Right lobe of liver (tissue), 6 donors: ENCODE measurements around the gene PIEZO2. TPM values are rescaled to one million over a fixed set of nuclear protein-coding genes. Genes with fewer than 3 reads are reported as not detected.
A peak's percentile ranks its signal among the peaks of the same experiment; 100 is the strongest.

ENCODE experiments used
- ATAC-seq, 4 donors: fragments of 200-7000 bp; cut with Tn5 transposase; one replicate each; pipeline ENCODE4 v1.9.1; 2020; ENCODE audit warnings: mild to moderate bottlenecking in 4 of 4, moderate library complexity in 4 of 4
- DNase-seq, 3 donors: peaks; one replicate each; pipeline ENCODE4 v3.0.0-alpha.2; 2020
- H3K27ac ChIP-seq, 3 donors: fragments of 200-600 bp; one replicate each; pipeline ENCODE4 v1.8.0; 2022
- H3K27me3 ChIP-seq, 2 donors: fragments of 200-600 bp; one replicate each; pipeline ENCODE4 v1.8.0; 2022
- H3K36me3 ChIP-seq, 4 donors: fragments of 200-600 bp; sonication (generic) in 1 of 4; one replicate each; pipeline versions ENCODE4 v1.5.1 to v1.8.0; 2017 to 2022; ENCODE audit warnings: control low read depth in 1 of 4
- H3K4me1 ChIP-seq, 4 donors: fragments of 200-600 bp; sonication (generic) in 1 of 4; one replicate each; pipeline versions ENCODE4 v1.5.1 to v1.8.0; 2017 to 2022; ENCODE audit warnings: control low read depth in 1 of 4
- H3K4me3 ChIP-seq, 3 donors: fragments of 200-600 bp; one replicate each; pipeline ENCODE4 v1.8.0; 2022
- H3K9me3 ChIP-seq, 4 donors: fragments of 200-600 bp; sonication (generic) in 1 of 4; one replicate each; pipeline versions ENCODE4 v1.5.1 to v1.8.0; 2017 to 2022; ENCODE audit warnings: control low read depth in 1 of 4
- CTCF ChIP-seq, 4 donors: fragments of 200-600 bp in 3 of 4; fragments of 450-650 bp in 1 of 4; IDR thresholded peaks; one replicate each; pipeline versions ENCODE4 v1.5.1 to v1.8.0; 2016 to 2022; ENCODE audit warnings: antibody characterized with exemption in 4 of 4, mild to moderate bottlenecking in 2 of 4
- POLR2A ChIP-seq: fragments of 450-650 bp; IDR thresholded peaks from one replicate; pipeline ENCODE4 v1.6.1; 2017; ENCODE audit warnings: antibody characterized with exemption, mild to moderate bottlenecking
- WGBS: methylation state at CpG from one replicate; pipeline ENCODE4 v1.1.6; 2018; ENCODE audit warnings: low coverage, low lambda C conversion rate; ENCODE audit not compliant: insufficient coverage; ENCODE audit errors: missing lambda C conversion rate; 5-methylcytosine and 5-hydroxymethylcytosine counted together
- intact Hi-C, 2 donors: fragments of 100-400 bp; cut with DNase I; formaldehyde crosslinking; loops; one replicate each; pipeline versions ENCODE4 v1.11.2 to v1.14.1; 2022
- total RNA-seq, 6 experiments: library from RNA; depleted of rRNA in 2 of 6; stranded (reverse); fragments of >200 nt in 2 of 6; fragmentation: NEBNext Ultra II Directional in 3 of 6; extraction: Animal tissue kit (Norgen Biotek cat#: 25700) in 3 of 6; gene quantifications; one replicate each; pipeline versions ENCODE4 v1.1.0 to v1.2.4, GENCODE V29; 2016 to 2023
- donor health status: DM: no; HTN: yes; CAD: no.
- donor health status: DM: no; HTN: no; CAD: no.
- donor health status: DM: no; HTN: no; CAD: no.
- donor health status: DM: no; HTN: yes; CAD: no.
- donor health status: DM: no; HTN: yes; CAD: no.

Gene PIEZO2
- total RNA-seq, 6 experiments from 2014 or later = 6.6 to 16.9 (median 10.1) TPM

- no peak for TF ChIP-seq CTCF (IDR thresholded peaks at IDR 0.05)
- no peak for TF ChIP-seq POLR2A
- DNase-seq (no peak), ATAC-seq (no peak)
- Histone ChIP-seq H3K4me1 (no peaks in the 10 kb centered on the region), H3K27ac (no peak overlapping the region), H3K9me3 (no peaks in the 10 kb centered on the region), H3K36me3 (no peaks in the 10 kb centered on the region), H3K27me3 (no peaks in the 10 kb centered on the region), H3K4me3 (no peak overlapping the region)
- intact Hi-C loops = no loop called here
- 72% methylated on average over 2 of the region's 2 CpGs for WGBS
These were observed 85.3 kb downstream of the PIEZO2 start for GRCh38 chr18:11064106-11064505.

- H3K27ac ChIP-seq = no peak overlapping the region
- no peaks in the 10 kb centered on the region for H3K9me3 ChIP-seq
- H3K4me1 ChIP-seq = no peaks in the 10 kb centered on the region
- no peaks in the 10 kb centered on the region for H3K27me3 ChIP-seq
- intact Hi-C loops = no loop called here
- 92% methylated on average over 2 of the region's 8 CpGs for WGBS
- DNase-seq = no peak
- H3K4me3 ChIP-seq = no peak overlapping the region
- peak in 1 of 4 donors; percentile 30 for ATAC-seq
- no peaks in the 10 kb centered on the region for H3K36me3 ChIP-seq
- no peak for TF ChIP-seq POLR2A
- TF ChIP-seq CTCF (IDR thresholded peaks at IDR 0.05) = no peak
These were observed 93.6 kb downstream of the PIEZO2 start for GRCh38 chr18:11055721-11056120.

GRCh38 chr18:11054497-11054896, 94.9 kb downstream of the PIEZO2 start:
- no peaks in the 10 kb centered on the region for H3K36me3 ChIP-seq
- no peak overlapping the region for H3K27ac ChIP-seq
- TF ChIP-seq POLR2A (no peak), CTCF (IDR thresholded peaks at IDR 0.05) (no peak)
- no peak for DNase-seq
- no peak for ATAC-seq
- no peaks in the 10 kb centered on the region for H3K27me3 ChIP-seq
- H3K4me1 ChIP-seq = no peaks in the 10 kb centered on the region
- WGBS = 79% methylated on average over 4 of the region's 4 CpGs
- no peak overlapping the region for H3K4me3 ChIP-seq
- intact Hi-C loops = no loop called here
- no peaks in the 10 kb centered on the region for H3K9me3 ChIP-seq

GRCh38 chr18:11053293-11053692, 96.1 kb downstream of the PIEZO2 start:
- no peak for ATAC-seq

More at GRCh38 chr18:11053293-11053692, 96.1 kb downstream of the PIEZO2 start:
- 100% methylated on average over 1 of the region's 1 CpG for WGBS
- no peak overlapping the region for H3K27ac ChIP-seq
- no peak overlapping the region for H3K4me3 ChIP-seq
- intact Hi-C loops = no loop called here
- no peaks in the 10 kb centered on the region for H3K27me3 ChIP-seq
- TF ChIP-seq CTCF (IDR thresholded peaks at IDR 0.05) = no peak
- no peak for TF ChIP-seq POLR2A
- H3K4me1 ChIP-seq = no peaks in the 10 kb centered on the region
- no peaks in the 10 kb centered on the region for H3K9me3 ChIP-seq
- no peak for DNase-seq
- no peaks in the 10 kb centered on the region for H3K36me3 ChIP-seq
